Measurements from ENCODE around the gene FHOD1.
A peak's percentile ranks its signal among the peaks of the same experiment; 100 is the strongest.

FHOD1 gene

DNA sequence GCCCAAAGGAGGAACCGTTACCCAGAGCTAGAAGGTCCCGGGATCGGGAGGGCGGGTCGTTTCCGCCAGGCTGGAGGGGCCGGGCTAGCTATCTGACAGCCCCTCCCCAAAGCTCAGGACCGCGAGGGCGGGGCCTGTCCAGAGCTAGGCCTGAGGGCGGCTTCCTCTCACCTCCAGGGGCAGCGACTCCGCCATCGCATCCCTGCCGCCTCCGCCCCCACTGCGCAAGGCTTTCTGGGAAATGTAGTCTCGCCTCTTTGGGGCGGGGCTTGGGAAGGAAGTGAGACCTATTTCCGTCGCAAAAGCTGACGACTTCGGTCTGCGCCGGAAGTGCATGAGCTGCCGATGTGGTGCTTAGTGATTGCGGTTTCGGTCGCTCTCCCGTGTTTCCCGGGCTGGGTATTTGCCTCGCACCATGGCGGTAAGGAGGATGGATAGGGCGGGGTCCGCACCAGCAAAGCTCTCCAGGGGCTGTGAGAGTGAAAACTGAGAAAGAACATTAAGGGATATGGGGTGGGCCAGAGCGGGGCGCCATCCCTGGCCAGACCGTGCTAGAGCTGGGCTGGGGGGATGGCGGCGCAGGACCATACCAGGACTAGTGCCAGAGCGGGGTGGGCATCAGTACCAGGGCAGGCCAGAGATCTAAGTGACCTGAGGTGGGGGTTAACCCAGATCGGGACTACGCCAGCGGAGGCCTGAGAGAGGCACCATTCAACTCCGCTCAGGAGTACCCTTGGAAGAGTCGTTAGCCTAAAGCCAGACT is 20.3 kb downstream of the FHOD1 start, which contains the start of gene TMEM208:
TMEM208 (plus strand) TSS at position 327 of the 763 bp plus-strand sequence; CDS start at position 416, 89 bp downstream.
- Mint-ChIP-seq H3K9me3 (no peaks in the 10 kb centered on the region), H3K36me3 (ENCODE audit: low read depth) (peaks cover 28% of the 10 kb centered on the region), H3K27ac (peak within 1 kb of the TSS; percentile 98), H3K4me3 (peak within 1 kb of the TSS; percentile 99), H3K27me3 (ENCODE audit: low read depth) (no peaks in the 10 kb centered on the region), H3K4me1 (ENCODE audit: low read depth) (peaks cover 42% of the 10 kb centered on the region)
- DNase-seq (ENCODE audit: low spot score): peak; percentile 99

DNA sequence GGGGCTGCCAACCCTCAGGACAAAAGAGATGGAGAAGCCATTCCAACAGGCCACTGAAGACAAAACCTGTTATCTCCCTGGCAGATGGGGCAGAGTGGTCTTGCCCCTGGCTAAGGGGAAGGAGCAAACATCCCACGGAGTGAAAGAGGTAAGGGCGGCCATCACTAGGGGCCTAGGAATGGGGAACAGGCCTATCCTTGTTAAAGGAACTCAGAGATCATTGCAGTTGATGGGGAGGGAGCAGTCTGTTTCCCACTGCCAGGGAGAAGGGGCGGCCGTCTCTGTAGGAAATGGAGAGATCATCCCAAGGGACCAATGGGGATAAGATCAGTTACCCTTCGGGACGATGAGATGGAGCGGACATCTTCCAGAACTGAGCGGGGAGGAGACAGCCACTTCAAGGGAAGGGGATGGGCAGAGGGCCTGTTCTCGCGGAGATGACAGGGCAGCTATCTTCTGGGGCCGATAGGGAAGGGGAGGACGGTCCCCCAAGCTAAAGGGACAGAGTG is 20.9 kb downstream of the FHOD1 start:
- H3K9me3 Mint-ChIP-seq: no peaks in the 10 kb centered on the region
- no peaks in the 10 kb centered on the region for H3K27me3 Mint-ChIP-seq (ENCODE audit: low read depth)
- peaks cover 42% of the 10 kb centered on the region for H3K4me1 Mint-ChIP-seq (ENCODE audit: low read depth)
- peak overlapping the region; percentile 98 for H3K27ac Mint-ChIP-seq
- DNase-seq (ENCODE audit: low spot score): no peak
- peak overlapping the region; percentile 99 for H3K4me3 Mint-ChIP-seq
- peaks cover 23% of the 10 kb centered on the region for H3K36me3 Mint-ChIP-seq (ENCODE audit: low read depth)

DNA sequence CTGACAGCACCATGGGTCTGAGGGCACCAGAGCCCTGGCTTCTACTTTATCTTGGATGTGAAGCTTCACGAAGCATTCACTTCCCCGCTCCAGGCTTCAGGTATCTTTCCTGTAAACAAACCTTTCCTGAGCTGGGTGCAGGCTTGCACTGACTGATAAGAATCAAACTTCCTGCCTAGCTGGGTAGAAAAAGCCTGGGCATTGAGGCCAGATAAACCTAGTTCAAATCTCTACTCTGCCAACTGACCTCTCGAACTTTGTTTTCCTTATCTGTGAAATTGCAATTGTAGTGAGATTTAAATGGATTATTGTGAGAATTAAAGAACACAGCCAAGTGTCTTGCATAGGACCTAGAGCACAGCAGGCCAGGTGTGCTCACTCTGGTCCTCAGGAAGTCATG is 23.3 kb downstream of the FHOD1 start:
- Mint-ChIP-seq H3K27ac (peak overlapping the region; percentile 19), H3K9me3 (no peaks in the 10 kb centered on the region), H3K27me3 (ENCODE audit: low read depth) (no peaks in the 10 kb centered on the region), H3K36me3 (ENCODE audit: low read depth) (peaks cover 12% of the 10 kb centered on the region), H3K4me3 (peak overlapping the region; percentile 22), H3K4me1 (ENCODE audit: low read depth) (peaks cover 42% of the 10 kb centered on the region)
- DNase-seq (ENCODE audit: low spot score): no peak

DNA sequence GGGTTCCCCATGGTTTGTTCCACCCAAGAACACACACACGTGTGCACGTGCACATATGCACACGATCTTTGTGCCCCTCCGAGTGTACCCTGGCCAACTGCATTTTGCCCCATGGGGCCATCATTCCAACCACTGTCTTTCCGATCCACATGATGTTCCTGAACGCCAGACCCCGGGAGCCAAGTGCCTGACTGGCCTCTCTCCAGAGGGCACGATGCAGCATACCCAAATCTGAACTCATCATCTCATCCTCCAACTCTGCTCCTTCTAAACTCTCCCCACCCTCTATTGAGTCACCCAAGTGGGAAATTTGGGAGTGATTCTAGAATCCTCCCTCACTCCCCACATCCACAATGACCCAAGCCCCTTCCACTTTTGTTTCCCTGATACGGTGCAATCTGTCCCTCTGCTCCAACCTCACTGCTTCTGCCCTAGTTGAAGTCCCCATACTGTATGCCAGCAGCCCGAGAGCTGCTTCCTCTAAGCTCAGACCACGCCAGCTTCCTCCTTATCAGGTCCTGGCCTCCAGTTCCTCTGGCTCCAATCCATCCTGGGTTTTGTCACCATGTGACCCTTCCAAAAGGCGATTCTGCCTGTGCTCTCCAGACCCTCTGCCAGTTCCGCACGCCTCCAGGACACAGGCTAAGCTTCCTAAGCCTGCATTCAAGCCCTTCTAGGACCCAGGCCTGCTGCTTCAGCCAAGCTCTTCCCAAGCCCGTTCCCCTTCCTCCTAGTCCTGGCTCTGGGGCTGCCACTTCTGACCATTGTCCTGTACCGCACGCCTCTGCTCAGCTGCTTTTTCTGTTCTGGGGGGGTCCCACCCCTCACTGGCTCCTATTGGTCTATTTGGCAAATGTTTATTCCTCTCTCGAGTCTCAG is 30.4 kb downstream of the FHOD1 start:
- H3K4me1 Mint-ChIP-seq (ENCODE audit: low read depth): no peaks in the 10 kb centered on the region
- DNase-seq (ENCODE audit: low spot score): no peak

DNA sequence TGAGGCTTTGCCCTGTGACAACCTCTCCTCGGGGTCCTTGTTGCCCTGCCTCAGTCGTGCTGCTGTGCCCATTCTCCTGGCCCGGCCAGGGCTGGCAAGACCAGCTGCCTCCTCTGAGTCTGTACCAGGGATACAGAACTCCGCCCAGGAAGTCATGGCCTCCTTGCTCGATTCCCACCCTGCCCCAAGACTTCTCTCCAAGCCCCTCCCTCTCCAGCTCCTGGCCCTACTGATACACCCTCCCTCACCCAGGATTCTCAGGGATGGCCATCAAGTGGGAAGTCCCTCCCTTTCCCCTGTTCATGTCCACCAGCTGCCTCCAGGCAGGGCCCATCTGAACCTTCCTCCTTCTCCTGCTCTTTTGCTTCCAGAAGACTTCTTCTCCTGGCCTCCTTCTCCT is 31.6 kb downstream of the FHOD1 start:
- no peaks in the 10 kb centered on the region for H3K36me3 Mint-ChIP-seq (ENCODE audit: low read depth)
- H3K27me3 Mint-ChIP-seq (ENCODE audit: low read depth): no peaks in the 10 kb centered on the region
- H3K4me3 Mint-ChIP-seq: no peak overlapping the region
- no peaks in the 10 kb centered on the region for H3K9me3 Mint-ChIP-seq
- DNase-seq (ENCODE audit: low spot score): no peak
- no peak overlapping the region for H3K27ac Mint-ChIP-seq
- no peaks in the 10 kb centered on the region for H3K4me1 Mint-ChIP-seq (ENCODE audit: low read depth)

More for the DNA sequence above, 30.4 kb downstream of the FHOD1 start:
- Mint-ChIP-seq H3K9me3 (no peaks in the 10 kb centered on the region), H3K27me3 (ENCODE audit: low read depth) (no peaks in the 10 kb centered on the region), H3K4me3 (no peak overlapping the region), H3K27ac (no peak overlapping the region), H3K36me3 (ENCODE audit: low read depth) (no peaks in the 10 kb centered on the region)

DNA sequence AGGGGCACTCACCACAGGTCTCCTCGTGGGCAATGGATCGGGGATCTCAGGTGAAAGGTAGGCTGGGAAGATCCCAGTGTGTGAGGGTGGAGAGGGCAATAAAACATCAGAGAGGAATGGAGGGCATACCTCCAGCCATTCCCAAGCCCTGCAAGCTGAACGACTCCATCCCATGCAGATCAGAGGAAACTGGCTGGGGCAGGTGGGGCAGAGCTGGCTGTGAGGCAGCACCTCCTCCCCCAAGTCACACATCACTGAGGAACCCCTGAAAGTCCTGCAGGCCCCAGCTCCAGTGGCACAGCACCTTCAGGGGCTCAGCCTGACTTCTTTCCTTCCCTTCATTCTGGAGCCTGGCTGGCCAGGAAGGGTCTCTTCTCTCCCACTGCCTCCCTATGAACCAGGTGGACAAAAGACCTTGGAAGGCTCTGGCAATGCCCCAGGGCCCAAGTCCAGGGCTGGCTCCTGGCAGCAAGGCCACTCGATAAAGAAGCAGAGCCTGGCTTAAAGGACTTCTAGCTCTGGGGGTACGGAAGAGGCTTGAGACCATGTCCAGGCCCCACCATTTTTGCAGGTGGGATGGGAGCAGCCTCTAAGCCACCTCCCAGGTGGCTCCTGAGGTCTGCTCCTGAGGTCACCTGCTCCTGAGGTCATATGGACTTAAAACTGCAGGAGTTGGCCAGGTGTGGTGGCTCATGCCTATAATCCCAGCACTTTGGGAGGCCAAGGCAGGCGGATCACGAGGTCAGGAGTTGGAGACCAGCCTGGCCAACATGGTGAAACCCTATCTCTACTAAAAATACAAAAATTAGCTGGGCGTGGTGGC is 33.9 kb downstream of the FHOD1 start:
- H3K27ac Mint-ChIP-seq: no peak overlapping the region
- no peaks in the 10 kb centered on the region for H3K36me3 Mint-ChIP-seq (ENCODE audit: low read depth)
- no peaks in the 10 kb centered on the region for H3K4me1 Mint-ChIP-seq (ENCODE audit: low read depth)
- H3K9me3 Mint-ChIP-seq: no peaks in the 10 kb centered on the region
- no peak overlapping the region for H3K4me3 Mint-ChIP-seq
- H3K27me3 Mint-ChIP-seq (ENCODE audit: low read depth): no peaks in the 10 kb centered on the region
- DNase-seq (ENCODE audit: low spot score): no peak

DNA sequence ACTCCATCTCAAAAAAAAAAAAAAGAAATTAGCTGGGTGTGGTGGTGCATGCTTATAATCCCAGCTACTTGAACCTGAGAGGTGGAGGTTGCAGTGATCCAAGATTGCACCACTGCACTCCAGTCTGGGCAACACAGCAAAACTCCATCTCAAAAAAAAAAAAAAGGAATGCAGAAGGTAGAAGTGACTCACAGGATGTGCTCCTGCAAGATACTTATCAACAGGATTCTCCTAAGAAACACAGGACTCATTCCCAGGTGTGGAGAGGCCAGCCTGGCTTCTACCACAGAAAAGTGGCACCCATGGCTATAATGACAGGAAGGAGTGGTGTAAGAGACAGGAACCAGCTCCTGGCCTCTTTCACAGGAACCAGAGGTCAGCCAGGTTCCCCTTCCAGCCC is 34.5 kb downstream of the FHOD1 start:
- H3K4me3 Mint-ChIP-seq: no peak overlapping the region
- DNase-seq (ENCODE audit: low spot score): no peak
- no peaks in the 10 kb centered on the region for H3K27me3 Mint-ChIP-seq (ENCODE audit: low read depth)
- H3K36me3 Mint-ChIP-seq (ENCODE audit: low read depth): no peaks in the 10 kb centered on the region
- H3K4me1 Mint-ChIP-seq (ENCODE audit: low read depth): no peaks in the 10 kb centered on the region
- no peak overlapping the region for H3K27ac Mint-ChIP-seq
- no peaks in the 10 kb centered on the region for H3K9me3 Mint-ChIP-seq

DNA sequence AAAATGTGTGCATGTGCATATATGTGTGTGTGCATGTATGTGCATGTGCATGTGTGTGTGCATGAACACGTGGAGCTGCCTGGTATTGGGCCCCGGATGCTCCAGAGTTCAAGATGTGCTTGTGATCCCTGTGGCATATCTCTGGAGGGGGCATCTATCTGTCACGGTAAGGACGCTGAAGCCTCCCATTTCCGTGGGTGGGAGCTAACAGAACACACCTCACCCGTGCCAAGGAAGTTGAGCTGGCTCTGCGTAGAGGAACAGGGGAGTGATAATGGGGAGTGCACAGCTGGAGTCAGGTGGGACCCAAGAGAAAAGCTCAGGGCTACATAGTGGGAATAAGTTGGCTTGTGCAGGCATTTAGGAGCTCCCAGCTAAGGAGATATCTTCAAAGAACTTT is 35.6 kb downstream of the FHOD1 start:
- Mint-ChIP-seq H3K27ac (no peak overlapping the region), H3K4me3 (no peak overlapping the region), H3K36me3 (ENCODE audit: low read depth) (no peaks in the 10 kb centered on the region), H3K27me3 (ENCODE audit: low read depth) (no peaks in the 10 kb centered on the region), H3K4me1 (ENCODE audit: low read depth) (no peaks in the 10 kb centered on the region), H3K9me3 (no peaks in the 10 kb centered on the region)
- no peak for DNase-seq (ENCODE audit: low spot score)

DNA sequence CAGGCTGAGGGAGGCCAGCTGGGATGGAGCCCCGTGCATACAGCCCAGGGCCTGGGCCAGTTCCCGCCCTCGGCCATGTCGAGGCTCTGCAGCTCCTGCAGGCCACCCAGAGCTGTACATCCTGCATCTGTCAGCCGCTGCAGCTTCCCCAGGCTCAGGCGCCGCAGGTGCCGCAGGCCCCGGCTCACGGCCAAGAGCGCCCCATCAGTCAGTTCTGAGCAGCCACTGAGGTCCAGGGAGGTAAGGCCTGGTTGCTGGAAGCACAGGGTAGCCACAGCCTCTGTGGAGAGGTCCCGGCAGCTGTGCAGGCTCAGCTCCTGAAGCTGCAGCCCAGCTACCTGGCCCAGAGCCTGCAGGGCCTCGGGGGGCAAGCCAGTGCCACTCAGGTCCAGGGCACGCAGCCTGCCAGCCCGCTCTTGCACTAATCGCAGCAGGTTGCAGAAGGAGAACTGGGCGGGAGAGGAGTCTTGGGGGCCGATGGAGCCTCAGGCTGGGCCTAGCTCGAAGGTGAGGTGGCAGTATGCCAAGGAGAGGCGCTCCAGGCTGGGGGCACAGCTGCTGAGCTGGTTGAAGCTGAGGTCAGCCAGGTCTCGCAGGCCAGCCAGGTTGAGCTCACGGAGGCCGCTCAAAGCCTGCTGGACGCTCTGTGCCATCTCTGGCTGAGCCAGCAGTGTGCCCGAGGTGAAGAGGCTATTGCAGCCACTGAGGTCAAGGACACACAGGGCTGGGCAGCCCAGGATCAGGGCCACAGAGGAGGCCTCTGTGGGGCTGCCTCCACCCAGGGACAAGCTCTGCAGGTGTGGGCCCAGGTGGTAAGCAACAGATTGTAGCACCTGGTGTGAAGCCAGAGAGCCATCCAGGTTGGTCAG is 37.0 kb downstream of the FHOD1 start:
- no peaks in the 10 kb centered on the region for H3K9me3 Mint-ChIP-seq
- no peak overlapping the region for H3K4me3 Mint-ChIP-seq

DNA sequence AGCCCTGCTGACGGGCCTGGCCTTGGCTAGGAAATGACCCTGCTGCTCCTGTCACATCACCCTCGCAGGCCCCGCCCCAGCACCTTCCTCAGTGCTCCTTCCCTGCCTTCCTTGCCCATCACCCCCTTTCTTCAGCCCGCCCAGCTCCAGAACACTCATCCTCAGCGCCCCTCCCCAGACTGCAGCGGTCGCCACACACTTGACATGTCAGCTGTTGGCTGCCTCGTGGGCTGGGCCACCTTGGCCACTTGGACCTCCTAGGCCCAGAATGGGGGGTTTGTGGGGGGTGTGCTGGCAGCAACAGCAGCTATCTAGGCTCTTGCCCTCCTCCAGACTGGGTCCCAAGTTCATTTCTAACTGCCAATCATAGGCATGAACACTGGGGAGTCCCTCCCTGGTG is 37.7 kb downstream of the FHOD1 start:
- no peaks in the 10 kb centered on the region for H3K9me3 Mint-ChIP-seq
- no peak overlapping the region for H3K4me3 Mint-ChIP-seq
- no peaks in the 10 kb centered on the region for H3K36me3 Mint-ChIP-seq (ENCODE audit: low read depth)

More for the DNA sequence above, 37.0 kb downstream of the FHOD1 start:
- Mint-ChIP-seq H3K27ac (no peak overlapping the region), H3K4me1 (ENCODE audit: low read depth) (no peaks in the 10 kb centered on the region), H3K27me3 (ENCODE audit: low read depth) (no peaks in the 10 kb centered on the region), H3K36me3 (ENCODE audit: low read depth) (no peaks in the 10 kb centered on the region)
- no peak for DNase-seq (ENCODE audit: low spot score)

DNA sequence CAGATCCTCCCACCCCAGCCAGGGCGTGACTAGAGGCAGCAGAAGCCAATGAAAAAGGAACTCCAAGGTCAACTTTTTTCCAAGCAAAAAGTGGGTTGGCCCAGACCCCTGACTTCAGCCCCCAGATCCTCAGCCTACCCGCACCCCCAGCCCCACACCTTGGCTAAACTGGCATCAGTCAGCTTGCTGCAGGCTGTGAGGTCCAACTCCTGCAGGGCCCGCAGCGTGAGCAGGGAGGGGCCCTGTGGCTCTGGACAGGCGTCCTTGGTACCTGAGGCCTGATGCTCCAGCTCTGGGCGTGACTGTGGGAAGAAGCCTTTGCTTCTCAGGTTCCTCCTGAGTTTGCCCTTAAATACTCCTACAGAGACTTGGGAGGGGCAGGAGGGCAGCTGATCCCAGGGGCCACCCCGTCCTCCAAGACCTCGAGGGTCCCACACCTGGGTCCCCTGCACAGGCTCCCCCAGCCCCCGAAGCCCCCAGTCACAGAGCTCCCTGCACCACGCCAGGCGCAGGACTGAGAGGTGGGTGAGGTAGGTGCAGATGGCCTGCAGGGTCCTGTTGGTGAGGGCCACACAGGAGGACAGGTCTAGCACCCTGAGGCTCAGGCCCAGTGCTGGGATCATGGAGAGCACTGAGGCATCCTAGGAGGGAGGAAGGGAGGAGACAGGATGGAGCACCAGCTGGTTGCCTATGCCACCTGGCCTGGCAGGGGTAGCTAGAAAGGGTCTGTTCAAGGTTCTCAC is 39.0 kb downstream of the FHOD1 start:
- no peaks in the 10 kb centered on the region for H3K9me3 Mint-ChIP-seq
- DNase-seq (ENCODE audit: low spot score): no peak
- H3K27me3 Mint-ChIP-seq (ENCODE audit: low read depth): no peaks in the 10 kb centered on the region
- H3K4me1 Mint-ChIP-seq (ENCODE audit: low read depth): no peaks in the 10 kb centered on the region
- H3K27ac Mint-ChIP-seq: no peak overlapping the region
- H3K4me3 Mint-ChIP-seq: no peak overlapping the region
- peaks cover 4% of the 10 kb centered on the region for H3K36me3 Mint-ChIP-seq (ENCODE audit: low read depth)

More for the DNA sequence above, 37.7 kb downstream of the FHOD1 start:
- Mint-ChIP-seq H3K27ac (peak overlapping the region; percentile 41), H3K27me3 (ENCODE audit: low read depth) (no peaks in the 10 kb centered on the region), H3K4me1 (ENCODE audit: low read depth) (no peaks in the 10 kb centered on the region)
- no peak for DNase-seq (ENCODE audit: low spot score)

DNA sequence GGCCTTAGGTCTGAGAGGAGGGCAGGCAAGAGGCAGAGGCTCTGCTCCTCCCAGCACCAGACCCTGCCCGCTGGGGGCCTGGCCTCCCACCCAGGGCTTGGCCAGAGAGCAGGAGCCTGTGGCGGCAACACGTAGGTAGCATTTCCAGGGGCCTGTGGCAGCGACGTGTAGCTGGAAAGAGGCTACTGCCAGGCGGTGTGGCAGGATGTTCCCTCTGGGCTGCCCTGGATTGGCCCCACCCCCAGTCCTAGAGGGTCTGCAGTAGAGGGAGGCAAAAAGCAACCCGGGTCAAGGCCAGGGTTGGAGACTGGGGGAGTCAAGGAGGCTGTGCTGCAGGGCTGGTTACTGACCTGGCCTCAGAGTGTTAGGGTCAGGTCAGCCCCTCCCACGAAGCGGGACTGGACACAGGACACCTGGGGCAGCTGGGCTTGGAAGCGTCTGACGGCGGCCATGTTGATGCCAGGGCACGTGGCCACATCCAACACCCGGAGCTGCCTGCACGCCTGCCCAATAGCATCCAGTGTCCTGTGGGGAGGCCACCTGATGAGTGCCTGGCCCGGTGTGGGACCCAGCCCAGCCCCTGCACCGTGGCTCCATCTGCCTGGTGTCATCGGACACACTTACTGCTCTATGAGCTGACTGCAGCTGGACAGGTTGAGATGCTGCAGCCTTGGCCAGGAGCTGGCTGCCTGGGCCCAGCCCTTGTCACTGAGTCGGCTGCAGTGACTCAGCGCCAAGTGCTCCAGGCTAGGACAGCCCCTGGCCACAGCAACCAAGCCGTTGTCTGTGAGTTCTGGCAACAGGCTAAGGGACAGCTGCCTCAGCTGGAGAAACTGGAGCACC is 39.8 kb downstream of the FHOD1 start:
- H3K36me3 Mint-ChIP-seq (ENCODE audit: low read depth): peaks cover 4% of the 10 kb centered on the region
- H3K27ac Mint-ChIP-seq: no peak overlapping the region
- no peaks in the 10 kb centered on the region for H3K27me3 Mint-ChIP-seq (ENCODE audit: low read depth)

More for the DNA sequence above, 39.8 kb downstream of the FHOD1 start:
- H3K4me1 Mint-ChIP-seq (ENCODE audit: low read depth): no peaks in the 10 kb centered on the region
- H3K4me3 Mint-ChIP-seq: no peak overlapping the region
- no peak for DNase-seq (ENCODE audit: low spot score)
- no peaks in the 10 kb centered on the region for H3K9me3 Mint-ChIP-seq

Measured in T-helper 2 cell treated with Interferon-gamma antibody and Interleukin-4, amounts not matched to agents 5 μg/mL and 100 μg/mL, for 36 hours (primary cell).